Panc1 (cell line): ENCODE measurements around the gene APOB. TPM values are rescaled to one million over a fixed set of nuclear protein-coding genes. Genes with fewer than 3 reads are reported as not detected.

ENCODE experiments used
- ATAC-seq: fragments of 200-7000 bp; cut with Tn5 transposase; 2 replicates; pipeline ENCODE4 v1.9.1; 2020; ENCODE audit warnings: mild to moderate bottlenecking, moderate library complexity
- BruUV-seq: library from RNA; stranded (reverse); fragments of 400-500 nt; replicated peaks from 2 replicates; lab custom pipeline; 2021; lab: Mats Ljungman, UMichigan
- CTCF ChIA-PET: fragments of 300-600 bp; sonication (Branson Sonifier 250); formaldehyde crosslinking; loops from one replicate; lab custom pipeline; 2022; ENCODE audit warnings: antibody characterized with exemption; lab: Charles Lee
- POLR2A ChIA-PET: fragments of 300-600 bp; sonication (Branson Sonifier 250); formaldehyde crosslinking; loops from one replicate; lab custom pipeline; 2022; ENCODE audit warnings: antibody characterized with exemption; lab: Charles Lee
- DNase-seq: peaks from one replicate; pipeline ENCODE4 v3.0.0-alpha.2; 2010; ENCODE audit warnings: low read depth, low spot score
- H3K27ac ChIP-seq: 2 replicates; pipeline ENCODE4 v1.5.1; 2011; ENCODE audit warnings: mild to moderate bottlenecking, low read length, inconsistent platforms
- H3K27me3 ChIP-seq: fragments of 200-500 bp; sonication (Bioruptor generic); 2 replicates; pipeline ENCODE4 v1.6.0; 2014; ENCODE audit warnings: low read length, inconsistent platforms; ENCODE audit not compliant: control insufficient read depth, insufficient read depth
- H3K36me3 ChIP-seq: fragments of 200-500 bp; sonication (Bioruptor generic); 2 replicates; pipeline ENCODE4 v1.5.1; 2014; ENCODE audit warnings: inconsistent platforms, mild to moderate bottlenecking, low read length, moderate library complexity; ENCODE audit not compliant: control insufficient read depth, insufficient read depth
- H3K4me1 ChIP-seq: 2 replicates; pipeline ENCODE4 v1.5.1; 2011; ENCODE audit warnings: inconsistent platforms, mild to moderate bottlenecking, low read length, moderate library complexity; ENCODE audit not compliant: control insufficient read depth, insufficient read depth
- H3K4me3 ChIP-seq, 2 experiments: 2 replicates each; pipeline ENCODE4 v1.5.1; 2011 to 2012; ENCODE audit warnings: low read depth in 2 of 2, low read length in 2 of 2, mild to moderate bottlenecking in 2 of 2, inconsistent platforms in 1 of 2, moderate library complexity in 1 of 2
- H3K9me3 ChIP-seq: fragments of 200-500 bp; sonication (Bioruptor generic); 2 replicates; pipeline ENCODE4 v1.5.1; 2014; ENCODE audit warnings: low read depth, mild to moderate bottlenecking, inconsistent platforms, low read length, moderate library complexity; ENCODE audit not compliant: control insufficient read depth, insufficient read depth
- CTCF ChIP-seq: fragments of 450-650 bp; IDR thresholded peaks from 2 replicates; pipeline ENCODE4 v1.5.1; 2017; ENCODE audit warnings: mild to moderate bottlenecking
- POLR2AphosphoS5 ChIP-seq: IDR thresholded peaks from 2 replicates; pipeline ENCODE4 v1.6.1; 2012; ENCODE audit warnings: mild to moderate bottlenecking, low read depth, low read length, moderate library complexity
- REST ChIP-seq, 2 experiments: IDR thresholded peaks; 2 replicates each; pipeline ENCODE4 v1.6.1; 2011 to 2012; ENCODE audit warnings: low read depth in 2 of 2, control low read depth in 1 of 2, low read length in 1 of 2, mild to moderate bottlenecking in 1 of 2, moderate library complexity in 1 of 2; ENCODE audit not compliant: insufficient read depth in 1 of 2
- SIN3A ChIP-seq: IDR thresholded peaks from 2 replicates; pipeline ENCODE4 v1.6.1; 2012; ENCODE audit warnings: low read depth, mild to moderate bottlenecking, low read length, moderate library complexity, borderline replicate concordance; ENCODE audit not compliant: insufficient read depth
- TCF7L2 ChIP-seq: IDR thresholded peaks from 2 replicates; pipeline ENCODE4 v1.6.1; 2011; ENCODE audit warnings: mild to moderate bottlenecking, low read depth, low read length, inconsistent platforms
- in situ Hi-C: cut with HindIII; loops from 2 replicates; pipeline ENCODE4 v1.10.0; 2016; ENCODE audit warnings: low sequenced_read_pairs, low pct_unique_long_range_greater_than_20kb
- intact Hi-C: fragments of 100-400 bp; cut with micrococcal nuclease; formaldehyde crosslinking; loops from one replicate; pipeline ENCODE4 v1.10.0; 2022; ENCODE audit not compliant: unreplicated experiment
- total RNA-seq: library from RNA; stranded (reverse); gene quantifications from one replicate; pipeline ENCODE4 v1.2.1, GENCODE V29; 2021; ENCODE audit not compliant: unreplicated experiment

APOB gene
- total RNA-seq, 1 experiment from 2014 or later = 1.2 TPM

- Histone ChIP-seq H3K4me1 (no peaks in the 10 kb centered on the region), H3K9me3 (no peaks in the 10 kb centered on the region), H3K27me3 (no peaks in the 10 kb centered on the region; the same call in 1 of the 2 replicates), H3K4me3 (no peak overlapping the region), H3K27ac (no peak overlapping the region), H3K36me3 (no peaks in the 10 kb centered on the region)
- intact Hi-C loops = no loop called here
- no peak for TF ChIP-seq REST (IDR thresholded peaks at IDR 0.05; ENCODE audit: insufficient read depth in 1 of 2, low read depth in 2 of 2, low read length in 1 of 2)
- TF ChIP-seq POLR2AphosphoS5 = no peak
- no peak for TF ChIP-seq CTCF
- TF ChIP-seq SIN3A = no peak
- no peak for TF ChIP-seq TCF7L2
- ATAC-seq = no peak
- ChIA-PET CTCF (no interaction called here), POLR2A (no interaction called here)
- in situ Hi-C loops = no loop called here
- no TSS peak for BruUV-seq
- DNase-seq = no peak
Measured at GRCh38 chr2:20994130-20994529, 49.7 kb downstream of the APOB start.

DNA sequence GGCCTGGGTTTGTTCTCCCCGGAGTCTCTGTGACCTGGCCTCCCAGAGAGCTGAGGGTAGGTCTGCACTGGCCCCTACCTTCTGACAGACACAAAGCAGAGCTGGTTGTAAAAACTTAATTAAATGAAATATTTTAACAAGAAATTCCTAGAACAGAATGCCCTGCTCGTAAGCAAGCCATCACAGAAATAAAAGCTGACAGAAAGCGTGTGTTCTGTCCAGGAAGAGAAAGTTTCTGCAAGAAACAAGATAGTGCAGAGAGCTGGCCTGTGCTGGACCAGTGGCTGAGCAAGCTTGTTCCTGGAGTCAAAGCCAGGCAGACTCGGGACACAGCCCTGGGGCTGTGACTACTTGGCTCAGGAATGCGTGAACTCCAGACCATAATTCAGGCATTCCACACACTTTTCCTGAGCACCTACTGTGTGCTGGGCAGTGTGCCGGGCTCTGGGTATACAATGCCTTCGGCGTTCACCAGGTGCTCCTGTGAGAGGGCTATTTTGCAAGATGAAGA is 51.6 kb downstream of the APOB start:
- POLR2A ChIA-PET = no interaction called here
- no TSS peak for BruUV-seq

More for the DNA sequence above, 51.6 kb downstream of the APOB start:
- H3K9me3 ChIP-seq = no peaks in the 10 kb centered on the region
- in situ Hi-C loops = no loop called here
- no peak overlapping the region for H3K27ac ChIP-seq
- no peaks in the 10 kb centered on the region for H3K4me1 ChIP-seq
- no peak for DNase-seq
- CTCF ChIA-PET = no interaction called here
- intact Hi-C loops = no loop called here
- H3K27me3 ChIP-seq = no peaks in the 10 kb centered on the region
- no peak overlapping the region for H3K4me3 ChIP-seq
- ATAC-seq = peak; percentile 76
- no peaks in the 10 kb centered on the region for H3K36me3 ChIP-seq
- no peak for TF ChIP-seq CTCF
- no peak for TF ChIP-seq SIN3A
- TF ChIP-seq POLR2AphosphoS5 = no peak
- no peak for TF ChIP-seq TCF7L2
- TF ChIP-seq REST (IDR thresholded peaks at IDR 0.05; ENCODE audit: insufficient read depth in 1 of 2, low read depth in 2 of 2, low read length in 1 of 2) = no peak
